Measurements from ENCODE around the gene KRT5. TPM values are rescaled to one million over a fixed set of nuclear protein-coding genes. Genes with fewer than 3 reads are reported as not detected.

KRT5 gene
- not detected in 2 replicates for total RNA-seq

- intact Hi-C loops (cut with micrococcal nuclease) = no loop called here
Observed at GRCh38 chr12:52519826-52520662, at the start of gene KRT5. KRT5 (minus strand) TSS chr12:52520394; CDS start chr12:52520296, 98 bp downstream.

DNA sequence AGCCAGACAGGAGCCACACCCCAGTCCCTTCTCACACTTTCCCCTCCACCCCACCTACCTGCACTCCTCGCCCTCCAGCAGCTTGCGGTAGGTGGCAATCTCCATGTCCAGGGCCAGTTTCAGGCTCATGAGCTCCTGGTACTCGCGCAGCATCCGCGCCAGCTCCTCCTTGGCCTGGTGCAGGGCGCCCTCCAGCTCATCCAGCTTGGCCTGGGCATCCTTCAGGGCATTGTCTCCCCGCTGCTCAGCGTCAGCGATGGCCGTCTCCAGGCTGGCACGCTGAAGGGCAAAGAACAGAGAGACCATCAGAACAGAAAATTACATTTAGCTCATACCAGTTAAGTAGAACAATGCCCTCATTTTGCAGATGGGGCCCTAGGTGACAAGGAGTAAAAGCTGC, 47.9 kb upstream of the KRT5 start:
- intact Hi-C loops (cut with micrococcal nuclease) = no loop called here

GRCh38 chr12:52566847-52567291, 46.7 kb upstream of the KRT5 start:
- intact Hi-C loops (cut with micrococcal nuclease) = no loop called here

- intact Hi-C loops (cut with micrococcal nuclease) = no loop called here
Observed at GRCh38 chr12:52564582-52564981, 44.4 kb upstream of the KRT5 start.

GRCh38 chr12:52561880-52562449, 41.8 kb upstream of the KRT5 start:
- intact Hi-C loops (cut with micrococcal nuclease) = no loop called here

DNA sequence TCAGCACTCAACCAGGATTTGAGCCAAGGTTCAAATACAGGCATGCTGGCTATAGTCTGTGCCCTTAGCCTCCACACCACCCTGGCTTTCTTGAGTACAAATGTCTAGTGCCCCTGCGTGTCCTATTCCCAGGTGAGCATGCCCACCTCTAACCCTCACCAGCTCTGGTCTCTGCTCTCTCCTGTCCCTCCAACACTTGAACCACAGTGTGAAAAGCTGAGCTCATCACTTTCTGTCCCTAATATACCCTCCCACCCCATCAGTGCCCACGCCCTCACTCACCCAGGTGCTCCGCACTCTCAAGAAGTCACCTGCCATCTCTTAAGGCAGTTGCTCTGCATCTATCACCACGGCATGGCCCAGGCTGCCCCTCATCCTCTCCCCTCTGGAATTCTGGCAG, 39.8 kb upstream of the KRT5 start:
- intact Hi-C loops (cut with micrococcal nuclease) = no loop called here

GRCh38 chr12:52558781-52559445, 38.7 kb upstream of the KRT5 start:
- intact Hi-C loops (cut with micrococcal nuclease) = no loop called here

- intact Hi-C loops (cut with micrococcal nuclease) = no loop called here
Observed at GRCh38 chr12:52557476-52557875, 37.3 kb upstream of the KRT5 start.

- intact Hi-C loops (cut with micrococcal nuclease) = no loop called here
Observed at GRCh38 chr12:52555577-52555976, 35.4 kb upstream of the KRT5 start.

GRCh38 chr12:52552681-52553195, 32.5 kb upstream of the KRT5 start, which contains the start of gene KRT71:
KRT71 (minus strand) TSS chr12:52553145; CDS start chr12:52553077, 68 bp downstream.
- intact Hi-C loops (cut with micrococcal nuclease) = no loop called here

DNA sequence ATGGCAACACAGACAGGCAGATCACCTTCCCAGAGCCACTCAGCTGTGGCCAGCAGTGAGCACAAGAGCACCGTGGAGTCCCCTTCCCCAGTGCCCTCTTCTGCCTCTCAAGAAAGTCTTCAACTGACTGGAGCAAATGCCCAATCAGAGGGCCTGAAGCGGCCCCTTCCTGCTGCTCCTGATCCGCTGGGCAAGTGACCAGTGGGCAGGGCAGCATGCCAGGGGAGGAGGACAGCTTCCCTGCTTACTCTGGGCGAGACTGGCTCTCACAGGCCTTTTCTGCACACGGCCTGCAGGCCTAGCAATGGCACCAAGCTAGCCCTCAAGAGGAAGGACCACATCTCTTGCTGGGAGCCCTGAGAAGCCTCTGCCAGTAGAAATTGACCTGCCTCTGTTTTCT, 31.9 kb upstream of the KRT5 start:
- intact Hi-C loops (cut with micrococcal nuclease) = no loop called here

DNA sequence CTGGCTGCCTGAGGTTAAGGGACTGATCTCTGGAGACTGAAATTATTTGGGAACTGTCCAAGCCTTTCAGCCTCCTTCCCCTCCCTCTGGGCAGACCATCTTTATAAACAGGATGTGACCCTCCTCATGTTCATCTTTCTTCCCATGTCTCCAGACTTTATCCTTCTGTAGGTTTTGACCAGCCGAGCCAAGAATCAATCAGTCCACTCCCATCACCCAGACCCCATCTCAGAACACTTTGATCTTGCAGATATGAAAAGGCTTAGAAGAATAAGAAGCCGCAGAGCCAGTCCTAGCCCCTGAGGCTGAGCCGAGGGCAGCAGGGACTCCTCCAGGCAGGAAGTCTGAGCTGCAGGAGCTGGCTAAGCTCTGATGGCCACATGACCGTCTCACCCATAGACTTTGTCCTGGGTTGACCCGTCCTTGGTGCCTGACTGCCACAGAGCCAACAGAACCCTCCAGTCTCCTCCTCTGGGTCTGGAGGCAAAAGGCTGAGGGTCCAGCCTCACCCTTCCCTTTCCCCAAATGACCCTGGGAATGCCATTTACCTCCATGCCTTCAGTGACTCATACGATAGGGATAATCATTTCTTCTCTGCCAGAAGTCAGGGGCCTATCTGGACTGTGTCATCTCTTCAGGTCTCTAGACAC, 31.1 kb upstream of the KRT5 start:
- intact Hi-C loops (cut with micrococcal nuclease) = no loop called here

DNA sequence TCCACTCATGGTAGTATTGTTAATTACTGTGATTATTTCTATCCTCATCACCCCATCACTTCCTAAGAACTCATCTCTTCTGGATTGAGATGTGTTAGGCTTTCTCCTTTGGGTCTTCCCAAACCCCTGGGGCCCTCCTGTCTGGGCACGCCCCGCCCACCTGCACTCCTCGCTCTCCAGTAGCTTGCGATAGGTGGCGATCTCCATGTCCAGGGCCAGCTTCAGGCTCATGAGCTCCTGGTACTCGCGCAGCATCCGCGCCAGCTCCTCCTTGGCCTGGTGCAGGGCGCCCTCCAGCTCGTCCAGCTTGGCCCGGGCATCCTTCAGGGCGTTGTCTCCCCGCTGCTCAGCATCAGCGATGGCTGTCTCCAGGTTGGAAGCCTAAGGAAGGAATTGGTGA, 25.9 kb upstream of the KRT5 start:
- intact Hi-C loops (cut with micrococcal nuclease) = no loop called here

DNA sequence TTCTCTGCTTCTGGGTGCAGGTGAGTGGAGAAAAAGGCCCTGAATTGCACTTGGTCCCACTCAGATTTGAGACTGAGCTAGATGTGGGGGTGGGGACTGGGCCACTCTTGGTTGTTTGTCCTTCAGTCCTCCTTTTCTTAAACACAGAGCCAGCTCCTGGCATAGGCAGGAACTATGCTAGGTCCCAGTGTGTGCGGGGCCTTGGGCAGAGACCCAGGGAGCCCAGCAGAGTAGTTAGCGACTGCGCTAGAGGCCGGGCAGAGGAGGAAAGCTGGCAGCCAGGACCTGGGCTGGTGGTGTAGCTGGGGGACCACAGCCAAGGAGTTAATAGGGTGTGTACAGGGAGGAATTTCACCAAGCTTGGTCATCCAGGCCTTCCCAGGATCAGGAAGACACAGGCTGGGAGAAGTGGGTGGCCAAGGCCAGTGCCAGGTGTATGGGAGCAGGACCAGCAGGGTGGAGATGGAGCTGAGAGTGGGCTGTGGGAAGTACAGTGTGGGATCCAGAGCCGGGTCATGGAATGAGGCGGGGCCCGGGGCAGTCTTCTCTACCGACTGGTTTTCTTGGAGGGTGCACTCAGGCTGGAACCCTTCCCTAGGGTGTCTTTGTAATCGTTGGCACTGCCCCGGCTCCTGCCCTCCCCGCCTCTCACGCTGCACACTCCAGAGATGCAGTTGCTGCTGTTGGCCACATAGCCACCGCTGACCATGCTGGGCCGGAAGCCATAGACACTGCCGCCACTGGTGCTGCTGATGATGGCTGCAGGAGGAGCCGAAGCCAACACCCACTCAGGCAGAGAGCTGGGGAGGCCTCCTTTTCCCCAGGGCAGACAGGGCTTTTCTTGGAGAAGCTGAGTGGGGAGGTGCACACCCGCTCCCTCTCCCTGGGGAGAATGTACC, 24.0 kb upstream of the KRT5 start:
- intact Hi-C loops (cut with micrococcal nuclease) = no loop called here

- intact Hi-C loops (cut with micrococcal nuclease) = no loop called here
Observed at GRCh38 chr12:52542785-52543318, 22.7 kb upstream of the KRT5 start.

DNA sequence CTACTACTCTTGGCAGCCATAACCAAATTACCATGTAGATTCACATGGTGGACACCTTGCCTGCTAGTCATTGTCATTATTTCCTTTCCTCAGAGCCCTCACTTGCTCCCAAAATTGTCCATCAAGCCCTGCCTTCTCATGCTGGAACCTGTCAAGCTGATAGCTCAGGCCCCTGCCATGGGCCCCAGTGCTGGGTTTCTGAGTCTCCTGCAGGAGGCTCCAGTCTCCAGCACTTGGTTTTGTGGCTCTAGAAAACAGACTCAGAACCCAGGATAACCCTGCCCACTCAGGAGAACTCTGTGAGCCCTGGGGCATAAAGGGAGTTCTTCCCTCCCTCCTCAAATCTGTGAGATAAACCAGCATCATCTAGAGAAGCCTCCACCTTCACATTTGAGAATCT, 22.0 kb upstream of the KRT5 start:
- intact Hi-C loops (cut with micrococcal nuclease) = no loop called here

DNA sequence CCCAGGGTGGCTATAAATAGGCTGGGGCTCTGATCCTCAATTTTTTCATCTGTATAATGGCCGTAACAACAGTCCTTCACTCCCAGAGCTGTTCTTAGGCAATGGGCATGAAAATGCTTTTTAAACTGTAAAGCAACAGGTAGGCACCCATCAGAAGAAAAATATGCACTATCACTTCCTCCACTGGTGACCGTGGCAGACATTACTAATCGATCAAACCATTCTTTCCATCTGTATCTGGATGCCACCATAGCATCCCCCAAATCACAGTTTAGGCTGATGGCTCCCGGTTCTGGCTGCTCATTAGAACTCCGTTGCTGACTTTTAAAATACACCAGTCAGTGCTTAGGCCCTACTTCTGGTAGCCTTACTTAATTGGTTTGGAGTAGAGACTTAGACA, 21.5 kb upstream of the KRT5 start:
- intact Hi-C loops (cut with micrococcal nuclease) = no loop called here

GRCh38 chr12:52540531-52540930, 20.3 kb upstream of the KRT5 start:
- intact Hi-C loops (cut with micrococcal nuclease) = no loop called here

DNA sequence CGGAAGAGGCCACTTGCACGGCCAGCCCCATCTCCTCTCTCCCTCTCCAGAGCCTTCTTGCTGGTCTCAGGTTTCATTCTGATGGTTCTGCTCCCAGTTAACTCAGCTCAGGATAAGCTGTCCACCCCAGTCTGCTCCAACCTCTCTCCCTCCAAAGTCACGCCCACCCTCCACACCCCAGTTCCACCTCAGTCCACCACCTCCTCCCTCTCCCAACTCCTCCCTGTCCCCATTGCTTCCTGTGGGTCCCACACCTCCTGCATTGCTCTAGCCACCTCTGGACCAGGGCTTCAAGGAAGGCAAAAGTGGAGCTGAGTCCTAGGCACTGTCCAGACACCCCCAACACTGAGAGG, 19.6 kb upstream of the KRT5 start:
- intact Hi-C loops (cut with micrococcal nuclease) = no loop called here

DNA sequence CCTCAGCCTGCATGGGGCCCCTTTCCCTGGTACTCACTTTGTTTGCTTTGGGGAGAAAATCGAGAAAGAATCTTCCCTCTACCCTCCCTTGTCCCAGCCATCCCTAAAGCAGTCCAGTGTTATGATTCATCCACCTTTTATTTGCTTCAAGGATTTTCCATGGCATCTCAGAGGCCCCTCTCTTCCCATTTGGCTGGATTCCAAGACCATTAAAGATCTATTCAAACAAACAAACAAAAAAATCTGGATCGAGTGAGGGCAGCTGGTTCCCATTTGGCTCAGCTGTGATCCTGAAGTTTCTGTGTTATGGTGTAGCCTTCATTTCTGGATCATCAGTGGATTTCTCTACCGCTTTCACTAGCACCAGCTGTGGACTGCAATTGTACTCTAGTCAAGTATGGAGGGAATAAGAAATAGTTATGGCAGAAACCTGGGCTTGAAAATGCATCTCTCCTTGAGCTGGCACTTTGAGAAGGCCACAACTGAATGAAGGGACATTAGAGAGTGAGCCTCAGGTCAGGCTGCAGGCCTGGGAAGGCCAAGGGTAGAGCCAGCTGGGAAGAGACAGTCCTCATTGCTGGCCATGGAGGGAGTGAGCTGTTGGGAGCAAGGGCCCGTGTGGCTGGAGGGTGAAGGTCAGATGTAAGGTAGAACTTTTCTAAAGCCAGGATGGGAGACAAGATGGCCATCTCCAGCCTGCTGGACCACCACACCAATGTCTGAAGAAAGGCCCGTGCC, 19.1 kb upstream of the KRT5 start:
- intact Hi-C loops (cut with micrococcal nuclease) = no loop called here
